GM18517 (cell line): Measurements from ENCODE around the gene ASIC4.

Experiments
- ATAC-seq: cut with Tn5 transposase; IDR thresholded peaks from one replicate; pipeline ENCODE4 v1.9.1; 2021; ENCODE audit warnings: mild to moderate bottlenecking, moderate library complexity; ENCODE audit not compliant: unreplicated experiment

Gene ASIC4

DNA sequence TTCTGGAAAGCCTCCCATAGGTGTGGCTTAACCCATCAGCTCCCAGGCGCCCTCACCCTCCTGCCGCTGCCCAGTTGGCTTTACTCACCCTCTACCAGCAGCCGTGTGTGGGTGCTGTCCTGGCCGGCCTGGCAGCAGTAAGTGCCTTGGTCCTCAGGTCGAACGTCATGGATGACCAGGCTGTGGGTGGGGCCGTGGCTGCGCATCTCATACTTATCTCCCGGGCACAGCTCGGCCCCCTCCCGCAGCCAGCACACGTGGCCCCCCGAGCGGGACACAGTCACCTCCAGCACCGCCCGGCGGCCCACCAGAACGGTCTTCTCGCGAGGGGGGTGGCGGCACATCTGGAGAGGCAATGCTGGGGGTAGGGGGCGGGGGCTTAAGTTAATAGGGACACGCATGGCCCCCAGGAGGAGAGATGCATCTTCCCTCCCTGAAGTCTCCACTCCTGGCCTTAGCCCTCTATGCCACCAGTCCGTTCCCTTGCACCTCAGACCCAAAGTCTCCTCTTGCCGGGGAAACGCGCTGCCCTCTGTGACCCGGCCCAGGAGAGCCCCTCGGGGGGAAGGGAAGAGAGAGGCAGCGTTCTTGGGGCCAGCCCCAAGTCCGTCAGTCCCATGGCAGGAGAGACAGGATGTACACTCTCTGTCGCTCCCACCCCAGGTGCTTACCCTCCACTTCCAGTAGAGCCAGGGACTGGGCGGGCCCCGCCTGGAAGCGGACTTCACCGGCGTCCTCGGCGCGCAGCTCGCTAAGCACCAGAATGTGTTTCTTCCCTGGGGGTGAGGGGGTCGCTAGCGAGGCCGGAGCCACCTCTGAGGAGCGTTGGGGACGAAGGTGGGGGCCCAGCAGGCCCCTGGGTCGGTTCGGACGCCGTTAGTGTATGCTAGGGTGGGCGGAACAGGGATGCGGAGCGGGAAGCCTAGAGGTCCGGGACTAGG is 37.4 kb downstream of the ASIC4 start:
- ATAC-seq = peak; percentile 16

- ATAC-seq = peak; percentile 90
These were observed 38.3 kb downstream of the ASIC4 start for GRCh38 chr2:219552382-219553167.

- no peak for ATAC-seq
These were observed 38.8 kb downstream of the ASIC4 start for GRCh38 chr2:219553168-219553417.

DNA sequence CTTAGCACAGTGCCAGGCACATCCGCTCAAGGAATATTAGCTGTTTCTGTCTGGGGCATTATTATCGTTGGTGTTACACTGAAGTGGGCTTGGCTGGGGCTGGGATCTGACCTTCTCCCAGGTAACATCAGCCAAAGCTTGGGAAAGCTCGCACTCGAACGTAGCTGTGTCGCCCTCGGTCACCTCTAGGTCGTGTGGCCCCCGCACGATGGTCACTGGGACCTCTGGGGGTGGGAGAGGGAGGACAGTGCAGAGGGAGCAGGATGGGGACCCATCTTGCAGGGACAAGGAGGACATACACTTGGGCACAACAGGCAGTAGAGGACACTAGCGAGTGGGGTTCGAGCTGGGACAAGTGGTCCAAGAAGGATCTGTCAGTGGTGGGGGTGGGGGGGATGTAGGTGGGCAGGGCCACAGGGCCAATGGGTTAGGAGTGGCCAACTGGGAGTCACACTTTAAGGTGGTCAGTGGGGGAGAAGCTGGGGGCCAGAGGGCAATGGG is 39.2 kb downstream of the ASIC4 start:
- ATAC-seq = no peak

DNA sequence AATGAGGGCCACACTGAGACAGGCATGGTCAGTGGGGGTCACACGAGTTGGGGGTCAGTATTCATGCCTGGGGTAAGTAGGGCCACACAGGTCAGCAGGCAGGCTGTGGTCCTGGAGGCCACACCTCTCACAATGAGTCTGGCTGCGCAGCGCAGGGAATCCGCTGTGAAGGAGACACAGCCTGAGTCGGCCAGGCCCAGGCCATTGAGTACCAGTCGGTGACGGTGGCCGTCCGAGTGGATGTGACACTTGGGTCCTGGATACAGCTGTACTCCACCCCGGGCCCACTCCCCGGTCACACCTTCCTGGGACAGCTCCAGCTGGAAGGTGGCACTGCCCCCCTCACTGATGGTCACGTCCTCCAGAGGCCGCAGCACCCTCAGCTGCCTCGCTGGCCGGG is 40.1 kb downstream of the ASIC4 start:
- no peak for ATAC-seq

DNA sequence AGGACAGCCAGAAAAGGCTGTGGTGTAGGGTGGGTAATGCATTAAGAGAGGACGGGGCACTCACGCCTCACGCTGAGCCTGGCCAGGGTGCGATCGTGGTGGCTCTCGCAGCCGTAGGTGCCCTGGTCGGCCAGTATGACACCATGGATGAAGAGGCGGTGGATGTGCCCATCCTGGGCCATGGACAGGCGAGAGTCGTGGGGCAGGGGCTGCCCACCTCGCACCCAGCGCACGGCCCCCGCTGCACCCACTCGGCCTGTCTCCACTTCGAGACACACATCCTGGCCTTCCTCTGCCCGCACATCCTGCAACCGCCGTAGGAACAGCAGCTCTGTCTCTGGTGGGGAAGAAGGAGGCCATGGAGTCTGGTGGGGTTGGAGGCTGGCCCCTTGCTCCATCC is 41.7 kb downstream of the ASIC4 start:
- ATAC-seq = no peak

- ATAC-seq = no peak
These were observed 42.1 kb downstream of the ASIC4 start for GRCh38 chr2:219556413-219556812.

GRCh38 chr2:219557320-219557719 is 43.0 kb downstream of the ASIC4 start:
- ATAC-seq = no peak

DNA sequence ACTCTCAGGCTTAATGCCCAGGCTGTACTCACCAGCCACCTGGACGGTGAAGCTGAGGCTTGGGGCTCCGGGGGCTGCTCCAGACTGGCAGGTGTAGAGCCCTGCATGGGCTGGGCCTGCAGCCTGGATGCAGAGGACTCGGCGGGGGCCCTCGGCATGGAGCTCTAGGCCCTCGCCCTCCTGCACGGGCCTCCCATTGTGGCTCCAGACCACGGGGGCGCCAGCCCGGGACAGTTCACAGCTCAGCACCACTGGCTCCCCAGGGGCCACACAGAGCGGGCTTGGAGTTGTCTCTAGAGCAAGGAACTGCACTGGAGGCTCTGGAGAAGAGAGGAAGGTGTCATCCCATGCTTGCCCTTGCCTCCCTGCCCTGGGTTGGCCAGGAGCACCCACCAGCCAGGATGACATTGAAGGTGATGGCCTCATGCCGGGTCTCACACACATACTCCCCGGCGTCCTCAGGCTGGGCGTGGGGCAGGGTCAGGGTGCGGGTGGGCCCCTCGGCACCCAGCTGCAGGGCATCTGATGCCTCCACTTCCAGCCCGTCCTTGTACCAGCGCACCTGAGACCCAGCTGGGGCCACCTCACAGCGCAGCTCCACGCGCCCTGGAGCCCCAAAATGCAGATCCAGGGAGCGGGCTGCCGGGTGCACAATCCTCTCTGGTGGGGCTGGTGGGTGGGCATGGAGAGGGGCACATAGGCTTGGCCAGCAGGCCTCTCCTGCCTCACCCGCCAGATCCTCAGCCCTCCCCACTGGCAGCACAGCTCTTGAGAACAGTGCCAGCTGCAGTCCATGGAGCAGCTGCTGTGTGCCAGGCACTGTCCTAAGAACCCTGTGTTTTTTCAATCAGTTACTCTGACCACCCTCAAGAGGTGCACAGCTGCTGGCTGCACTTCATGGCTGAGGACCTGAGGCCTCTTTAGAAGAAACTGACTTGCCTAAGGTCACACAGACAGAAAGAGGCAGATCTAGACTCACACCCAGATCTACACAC is 43.8 kb downstream of the ASIC4 start:
- ATAC-seq = no peak

DNA sequence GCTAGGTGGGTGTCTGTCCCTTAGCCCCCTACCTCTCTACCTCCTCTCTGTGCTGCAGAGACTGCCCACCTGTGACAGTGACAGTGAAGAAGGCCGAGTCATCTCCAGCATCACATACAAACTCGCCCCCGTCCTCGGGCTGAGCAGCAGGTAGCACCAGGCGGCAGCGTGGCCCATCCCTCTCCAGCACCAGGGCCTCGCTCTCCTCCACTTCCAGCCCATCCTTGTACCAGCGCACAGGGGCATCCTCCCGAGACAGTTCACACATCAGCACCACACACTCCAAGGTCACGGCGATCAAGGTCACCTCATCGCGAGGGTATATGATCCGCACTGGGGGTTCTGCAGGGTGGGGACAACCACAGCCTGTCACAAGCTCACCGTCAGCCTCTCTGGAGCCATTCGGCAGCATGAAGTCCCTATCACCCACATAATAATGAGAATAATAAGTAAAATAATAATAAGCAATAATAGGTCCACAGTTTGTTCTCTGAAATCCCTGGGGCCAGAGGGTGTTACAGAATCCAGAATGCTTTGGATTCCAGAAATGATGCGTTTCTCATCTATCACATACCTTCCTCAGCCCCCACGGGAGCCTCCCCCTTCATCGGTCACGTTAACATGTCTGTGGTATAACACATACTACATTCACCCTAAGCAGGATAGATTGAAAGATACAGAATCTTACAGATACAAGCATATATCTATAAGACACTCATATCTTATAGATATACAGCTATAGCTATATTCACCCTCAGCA is 45.1 kb downstream of the ASIC4 start:
- no peak for ATAC-seq

- no peak for ATAC-seq
These were observed 46.0 kb downstream of the ASIC4 start for GRCh38 chr2:219560037-219560892.

DNA sequence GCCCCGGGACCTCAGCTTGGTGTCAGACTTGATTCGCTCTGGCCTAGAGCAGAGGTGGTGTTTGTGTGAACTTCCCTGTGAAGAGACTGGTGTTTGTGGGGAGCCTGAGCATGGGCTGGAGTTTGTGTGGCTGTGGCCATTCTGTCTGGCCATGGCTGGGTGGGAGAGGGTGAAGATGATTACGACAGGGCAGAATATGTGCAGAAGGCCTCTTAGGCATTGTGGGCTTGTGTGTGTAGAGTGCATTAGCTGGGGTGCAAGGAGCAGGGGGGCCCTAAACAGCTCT is 46.6 kb downstream of the ASIC4 start:
- no peak for ATAC-seq

DNA sequence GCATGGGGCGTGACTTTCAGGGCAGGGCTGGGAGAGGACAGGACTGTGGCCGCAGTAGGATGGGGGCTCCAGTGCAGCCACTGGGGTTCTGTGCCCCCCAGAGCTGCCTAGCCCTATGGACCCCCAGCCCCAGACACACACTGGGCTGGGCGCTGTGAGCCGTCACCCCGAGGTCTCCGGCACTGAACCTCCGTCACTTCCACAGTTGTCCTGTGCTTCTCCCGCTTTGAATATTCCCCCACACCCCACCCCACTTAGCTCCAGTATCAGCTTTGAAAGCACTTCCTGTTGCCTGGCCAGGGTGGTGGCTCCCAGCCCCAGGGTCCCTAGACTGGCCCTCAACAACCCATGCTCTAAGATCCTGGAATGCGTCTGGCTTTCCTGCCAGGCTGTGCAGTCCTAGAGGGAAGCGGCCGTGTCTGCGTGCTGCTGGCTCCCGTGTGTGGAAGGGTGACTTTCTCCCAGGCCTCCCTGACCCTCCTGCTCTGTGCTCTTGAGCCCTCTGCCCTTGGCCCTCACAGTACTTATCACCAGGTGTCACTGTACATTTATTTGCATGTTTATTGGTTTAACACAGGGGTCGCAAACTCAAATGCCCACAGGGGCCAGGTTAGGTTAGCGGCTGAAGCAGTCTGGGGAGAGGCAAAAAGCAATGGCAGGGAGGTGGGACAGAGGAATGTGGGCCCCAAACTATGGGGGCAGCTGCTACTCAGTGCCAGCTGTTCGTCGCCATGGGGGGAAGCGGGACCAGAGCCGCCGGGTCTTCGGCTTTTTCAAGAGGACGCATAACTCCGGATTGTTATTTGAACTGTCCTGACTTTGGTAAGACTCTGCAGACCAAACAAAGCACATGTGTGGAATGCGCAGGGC is 47.1 kb downstream of the ASIC4 start:
- ATAC-seq = no peak

DNA sequence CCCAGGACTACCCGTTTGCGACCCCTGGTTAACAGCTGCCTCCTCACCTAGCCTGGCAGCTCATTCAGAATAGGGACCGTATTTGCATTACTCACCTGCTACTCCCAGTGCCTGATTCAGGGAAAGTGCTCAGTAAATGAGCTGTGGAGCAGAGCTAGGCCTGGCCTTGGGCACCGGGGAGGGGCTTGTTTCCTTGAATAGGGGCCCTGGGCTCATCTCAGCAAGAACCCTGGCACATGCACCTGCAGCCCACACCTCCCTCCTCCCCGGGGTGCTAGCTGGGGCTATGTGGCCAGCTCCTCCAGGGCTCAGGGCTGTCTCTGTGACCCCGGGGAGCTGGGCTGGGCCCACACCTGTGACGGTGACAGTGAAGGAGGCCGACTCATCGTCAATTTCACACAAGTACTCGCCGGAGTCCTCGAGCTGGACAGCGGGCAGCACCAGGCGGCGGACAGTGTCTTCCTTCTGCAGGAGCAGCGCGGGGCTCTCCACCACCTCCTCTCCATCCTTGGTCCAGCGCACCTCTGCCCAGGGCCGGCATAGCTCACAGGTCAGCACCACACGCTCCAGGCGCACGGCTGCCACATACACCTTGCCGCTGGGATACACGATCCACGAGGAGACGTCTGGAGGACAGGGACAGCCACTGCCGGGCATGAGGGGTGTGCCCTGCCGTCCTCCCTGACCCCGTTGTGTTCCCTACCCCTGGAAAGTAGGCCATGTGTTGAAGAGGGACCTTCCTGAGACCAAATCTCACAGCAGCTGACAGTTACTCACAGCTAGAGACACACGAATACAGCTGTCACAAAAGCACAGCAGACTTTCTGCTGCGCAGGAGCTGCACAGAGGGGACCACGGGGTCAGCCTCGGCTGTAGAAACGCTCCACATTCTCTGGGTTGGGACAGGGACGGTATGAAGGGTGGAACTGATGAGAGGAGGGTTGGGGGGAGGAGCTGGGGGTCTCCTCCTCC is 48.1 kb downstream of the ASIC4 start:
- no peak for ATAC-seq

DNA sequence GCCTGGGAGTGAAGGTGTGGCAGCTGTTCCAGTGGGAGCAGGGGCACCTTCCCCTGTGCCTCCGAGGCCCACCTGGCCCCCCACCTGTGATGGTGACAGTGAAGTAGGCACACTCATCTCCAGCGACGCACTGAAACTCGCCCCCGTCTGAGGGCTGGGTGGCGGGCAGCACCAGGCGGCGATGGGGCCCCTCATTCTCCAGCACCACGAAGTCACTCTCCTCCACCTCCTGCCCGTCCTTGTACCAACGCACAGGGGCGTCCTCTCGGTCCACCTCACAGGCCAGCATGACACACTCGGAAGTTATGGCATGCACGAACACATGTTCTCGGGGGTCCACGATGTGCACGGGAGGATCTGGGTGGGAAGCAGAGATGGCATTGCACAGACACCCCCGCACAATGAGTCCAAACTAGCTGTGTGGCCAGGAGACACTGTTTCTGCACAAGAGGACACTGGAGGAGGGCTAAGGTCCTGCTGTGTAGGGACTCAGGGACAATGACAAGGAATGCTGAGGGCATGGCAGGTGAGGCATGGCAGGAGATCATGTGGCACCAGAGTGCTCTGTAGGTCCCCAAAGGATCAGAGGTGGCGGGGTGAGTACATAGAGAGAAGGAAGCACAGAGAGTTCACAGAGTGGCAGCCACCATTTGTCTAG is 49.1 kb downstream of the ASIC4 start:
- ATAC-seq = no peak

- no peak for ATAC-seq
These were observed 51.1 kb downstream of the ASIC4 start for GRCh38 chr2:219565130-219566080.
